ENCODE measurements around the gene LRFN3.
"Not testable (repeated sequence)": the region's sequence is repeated elsewhere in the genome, so short reads cannot be mapped to it uniquely, and the experiment has no call there.

The LRFN3 gene

GRCh38 chr19:35957411-35957810 lies 21.2 kb downstream of the LRFN3 start:
- not testable (repeated sequence) for H3K36me3 ChIP-seq (ENCODE audit: insufficient read depth, low read length); H3K4me1 ChIP-seq (ENCODE audit: insufficient read depth, low read length); H2AFZ ChIP-seq (ENCODE audit: low read depth, low read length); H3K9me3 ChIP-seq (ENCODE audit: low read length); H3K4me3 ChIP-seq (ENCODE audit: low read length)
- H3K27me3 ChIP-seq (ENCODE audit: insufficient read depth, low read length), result peaks cover 36% of the 10 kb centered on the region

- Histone ChIP-seq H2AFZ (ENCODE audit: low read depth, low read length) (no peak overlapping the region), H3K9me3 (ENCODE audit: low read length) (peaks cover 3% of the 10 kb centered on the region), H3K4me3 (ENCODE audit: low read length) (no peak overlapping the region), H3K36me3 (ENCODE audit: insufficient read depth, low read length) (no peaks in the 10 kb centered on the region), H3K4me1 (ENCODE audit: insufficient read depth, low read length) (no peaks in the 10 kb centered on the region), H3K27me3 (ENCODE audit: insufficient read depth, low read length) (peaks cover 36% of the 10 kb centered on the region)
These were observed 22.5 kb downstream of the LRFN3 start for GRCh38 chr19:35958660-35959039.

DNA sequence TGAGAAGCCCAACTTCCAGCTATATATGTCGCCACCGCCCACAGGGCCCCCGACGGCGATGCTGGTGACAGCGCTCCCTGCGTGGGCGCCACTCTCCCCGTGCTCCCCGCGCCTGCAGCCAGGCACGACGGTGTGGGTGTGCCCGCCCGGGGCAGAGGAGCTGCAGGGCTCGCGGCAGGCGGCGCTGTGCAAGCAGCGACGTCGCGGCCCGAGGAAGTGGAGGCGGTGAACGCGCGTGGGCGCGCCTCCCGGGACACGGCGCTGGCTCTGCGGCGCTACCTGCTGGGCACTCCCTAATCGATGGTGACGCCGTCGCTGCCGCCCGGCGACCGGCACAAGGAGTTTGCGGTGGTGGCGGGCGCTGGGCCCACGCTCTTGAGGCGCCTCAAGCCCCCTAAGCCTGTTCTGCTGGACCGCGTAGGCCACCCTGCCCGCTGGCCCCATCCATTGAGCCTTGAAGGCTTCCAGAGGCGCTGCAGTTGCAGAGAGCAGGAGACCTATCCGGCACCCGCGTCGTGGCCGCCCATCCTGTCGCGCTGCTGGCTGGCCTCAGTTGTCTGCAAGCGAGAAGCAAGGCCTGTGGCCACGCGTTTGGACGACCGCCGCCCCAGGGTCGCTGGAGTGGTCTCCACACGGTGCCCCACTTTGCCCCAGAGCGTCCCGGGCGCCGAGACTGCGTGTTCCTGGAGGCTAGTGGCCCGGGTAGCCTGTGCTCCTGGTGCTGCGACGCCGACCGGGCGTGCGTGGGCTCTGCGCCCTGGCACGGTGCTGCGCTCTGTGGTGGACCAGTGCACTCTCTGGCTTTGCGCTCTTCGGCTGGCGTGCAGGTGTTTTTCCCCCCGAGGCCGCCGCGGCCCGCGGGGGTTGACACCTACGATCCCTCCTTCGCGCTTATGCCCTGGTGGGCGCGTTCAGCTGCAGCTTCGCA lies 23.1 kb downstream of the LRFN3 start:
- Histone ChIP-seq H3K36me3 (ENCODE audit: insufficient read depth, low read length) (no peaks in the 10 kb centered on the region), H3K9me3 (ENCODE audit: low read length) (peaks cover 3% of the 10 kb centered on the region), H3K27me3 (ENCODE audit: insufficient read depth, low read length) (peaks cover 36% of the 10 kb centered on the region), H3K4me3 (ENCODE audit: low read length) (no peak overlapping the region), H2AFZ (ENCODE audit: low read depth, low read length) (no peak overlapping the region), H3K4me1 (ENCODE audit: insufficient read depth, low read length) (no peaks in the 10 kb centered on the region)

- H3K36me3 ChIP-seq (ENCODE audit: insufficient read depth, low read length), result no peaks in the 10 kb centered on the region
- H2AFZ ChIP-seq (ENCODE audit: low read depth, low read length), result no peak overlapping the region
- H3K27me3 ChIP-seq (ENCODE audit: insufficient read depth, low read length), result peaks cover 36% of the 10 kb centered on the region
- H3K4me1 ChIP-seq (ENCODE audit: insufficient read depth, low read length), result no peaks in the 10 kb centered on the region
- no peak overlapping the region for H3K4me3 ChIP-seq (ENCODE audit: low read length)
- H3K9me3 ChIP-seq (ENCODE audit: low read length), result peaks cover 3% of the 10 kb centered on the region
These were observed 23.8 kb downstream of the LRFN3 start for GRCh38 chr19:35959968-35960320.

DNA sequence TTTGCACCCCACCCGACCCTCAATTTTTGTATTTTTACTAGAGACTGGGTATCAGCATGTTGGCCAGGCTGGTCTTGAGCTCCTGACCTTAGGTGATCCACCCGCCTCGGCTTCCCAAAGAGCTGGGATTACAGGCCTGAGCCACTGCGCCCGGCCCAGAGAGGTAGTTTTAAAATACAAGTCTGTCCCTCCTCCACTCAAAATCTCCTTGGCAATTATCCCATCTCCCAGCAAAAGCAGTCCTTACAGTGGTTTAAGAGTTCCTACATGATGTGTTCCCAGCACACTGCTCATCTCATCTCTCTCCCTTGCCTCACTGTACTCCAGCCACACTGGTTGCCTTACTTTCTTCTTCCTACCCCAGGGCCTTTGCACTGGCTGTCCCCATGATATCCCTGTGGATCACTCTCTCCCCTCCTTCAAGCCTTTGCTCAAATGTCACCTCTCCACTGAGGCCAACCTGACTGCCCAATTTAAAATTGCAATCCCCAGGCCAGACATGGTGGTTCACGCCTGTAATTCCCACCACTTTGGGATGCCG lies 24.3 kb downstream of the LRFN3 start:
- H3K9me3 ChIP-seq (ENCODE audit: low read length), result peaks cover 3% of the 10 kb centered on the region
- H3K4me3 ChIP-seq (ENCODE audit: low read length), result no peak overlapping the region
- no peak overlapping the region for H2AFZ ChIP-seq (ENCODE audit: low read depth, low read length)
- no peaks in the 10 kb centered on the region for H3K4me1 ChIP-seq (ENCODE audit: insufficient read depth, low read length)
- H3K27me3 ChIP-seq (ENCODE audit: insufficient read depth, low read length), result peaks cover 36% of the 10 kb centered on the region
- H3K36me3 ChIP-seq (ENCODE audit: insufficient read depth, low read length), result no peaks in the 10 kb centered on the region

GRCh38 chr19:35963514-35963913 lies 27.3 kb downstream of the LRFN3 start:
- Histone ChIP-seq H3K27me3 (ENCODE audit: insufficient read depth, low read length) (peaks cover 21% of the 10 kb centered on the region), H3K4me1 (ENCODE audit: insufficient read depth, low read length) (no peaks in the 10 kb centered on the region)

DNA sequence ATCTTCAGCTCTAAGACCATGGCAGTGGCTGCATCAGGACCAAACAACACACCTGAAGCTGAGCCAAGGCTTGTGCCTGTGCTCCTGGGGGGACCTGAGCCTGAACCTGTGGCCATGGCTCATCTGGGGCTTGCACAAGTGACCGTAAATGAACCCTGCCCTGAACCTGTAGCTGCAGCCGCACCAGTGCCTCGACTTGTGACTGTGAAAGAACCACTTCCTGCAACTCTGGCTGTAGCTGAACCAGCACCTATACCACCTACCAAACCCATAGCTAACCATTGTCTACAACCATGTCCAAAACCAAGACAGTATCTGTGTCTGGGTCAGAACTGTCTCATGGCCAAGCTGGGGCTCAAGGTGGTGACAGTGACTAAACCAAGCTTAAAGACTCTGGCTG lies 30.6 kb downstream of the LRFN3 start:
- no peaks in the 10 kb centered on the region for H3K9me3 ChIP-seq (ENCODE audit: low read length)
- H3K4me1 ChIP-seq (ENCODE audit: insufficient read depth, low read length), result no peaks in the 10 kb centered on the region
- H2AFZ ChIP-seq (ENCODE audit: low read depth, low read length), result no peak overlapping the region
- no peak overlapping the region for H3K4me3 ChIP-seq (ENCODE audit: low read length)
- no peaks in the 10 kb centered on the region for H3K27me3 ChIP-seq (ENCODE audit: insufficient read depth, low read length)
- H3K36me3 ChIP-seq (ENCODE audit: insufficient read depth, low read length), result no peaks in the 10 kb centered on the region

More at GRCh38 chr19:35963514-35963913, 27.3 kb downstream of the LRFN3 start:
- no peak overlapping the region for H2AFZ ChIP-seq (ENCODE audit: low read depth, low read length)
- no peaks in the 10 kb centered on the region for H3K36me3 ChIP-seq (ENCODE audit: insufficient read depth, low read length)
- peaks cover 3% of the 10 kb centered on the region for H3K9me3 ChIP-seq (ENCODE audit: low read length)
- H3K4me3 ChIP-seq (ENCODE audit: low read length), result no peak overlapping the region

DNA sequence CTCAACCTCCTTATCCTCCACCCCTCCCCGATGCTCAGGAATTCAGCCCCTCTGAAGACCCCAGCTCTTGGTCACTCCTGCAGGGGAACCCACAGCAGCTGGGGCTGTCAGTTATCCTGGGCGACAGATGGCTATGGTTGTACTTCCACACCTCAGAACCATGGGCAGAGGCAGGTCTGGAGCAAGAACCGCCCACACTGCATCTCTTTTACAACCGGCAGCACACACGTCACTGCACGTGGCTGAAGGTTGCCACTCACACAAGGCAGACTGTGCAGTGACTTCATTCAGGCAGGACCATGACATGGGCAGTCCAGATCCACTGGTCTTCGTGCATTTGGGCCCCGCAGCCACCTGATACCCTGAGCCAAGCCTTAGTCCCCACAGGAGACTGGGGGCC lies 37.3 kb downstream of the LRFN3 start:
- Histone ChIP-seq H3K4me1 (ENCODE audit: insufficient read depth, low read length) (no peaks in the 10 kb centered on the region), H2AFZ (ENCODE audit: low read depth, low read length) (no peak overlapping the region), H3K9me3 (ENCODE audit: low read length) (no peaks in the 10 kb centered on the region), H3K4me3 (ENCODE audit: low read length) (no peak overlapping the region), H3K27me3 (ENCODE audit: insufficient read depth, low read length) (peaks cover 19% of the 10 kb centered on the region), H3K36me3 (ENCODE audit: insufficient read depth, low read length) (no peaks in the 10 kb centered on the region)

DNA sequence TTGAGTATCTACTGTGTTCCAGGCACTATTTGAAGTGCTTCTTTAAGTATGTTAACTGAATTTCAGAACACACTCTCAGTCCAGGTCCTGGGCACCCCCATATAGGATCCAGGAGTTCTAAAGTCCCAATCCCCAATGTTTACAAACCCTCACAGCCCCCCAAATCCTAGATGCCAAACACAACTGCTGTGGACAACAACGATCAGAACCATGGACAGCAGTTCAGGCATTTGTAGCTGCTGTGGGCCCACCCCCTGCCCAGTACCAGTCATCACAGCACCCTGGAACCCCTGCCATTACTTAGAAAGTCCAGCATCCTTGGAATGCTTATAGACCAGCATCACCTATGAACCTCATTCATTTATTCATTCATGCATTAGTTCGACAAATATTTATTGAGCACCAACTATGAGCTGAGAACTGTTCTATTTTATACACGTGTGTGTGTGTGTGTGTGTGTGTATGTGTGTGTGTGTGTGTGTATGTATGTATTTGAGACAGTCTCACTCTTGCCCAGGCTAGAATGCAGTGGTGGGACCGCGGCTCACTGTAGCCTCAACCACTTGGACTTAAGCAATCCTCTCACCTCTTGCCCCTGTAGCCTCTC lies 39.5 kb downstream of the LRFN3 start:
- H2AFZ ChIP-seq (ENCODE audit: low read depth, low read length), result no peak overlapping the region
- no peaks in the 10 kb centered on the region for H3K36me3 ChIP-seq (ENCODE audit: insufficient read depth, low read length)

DNA sequence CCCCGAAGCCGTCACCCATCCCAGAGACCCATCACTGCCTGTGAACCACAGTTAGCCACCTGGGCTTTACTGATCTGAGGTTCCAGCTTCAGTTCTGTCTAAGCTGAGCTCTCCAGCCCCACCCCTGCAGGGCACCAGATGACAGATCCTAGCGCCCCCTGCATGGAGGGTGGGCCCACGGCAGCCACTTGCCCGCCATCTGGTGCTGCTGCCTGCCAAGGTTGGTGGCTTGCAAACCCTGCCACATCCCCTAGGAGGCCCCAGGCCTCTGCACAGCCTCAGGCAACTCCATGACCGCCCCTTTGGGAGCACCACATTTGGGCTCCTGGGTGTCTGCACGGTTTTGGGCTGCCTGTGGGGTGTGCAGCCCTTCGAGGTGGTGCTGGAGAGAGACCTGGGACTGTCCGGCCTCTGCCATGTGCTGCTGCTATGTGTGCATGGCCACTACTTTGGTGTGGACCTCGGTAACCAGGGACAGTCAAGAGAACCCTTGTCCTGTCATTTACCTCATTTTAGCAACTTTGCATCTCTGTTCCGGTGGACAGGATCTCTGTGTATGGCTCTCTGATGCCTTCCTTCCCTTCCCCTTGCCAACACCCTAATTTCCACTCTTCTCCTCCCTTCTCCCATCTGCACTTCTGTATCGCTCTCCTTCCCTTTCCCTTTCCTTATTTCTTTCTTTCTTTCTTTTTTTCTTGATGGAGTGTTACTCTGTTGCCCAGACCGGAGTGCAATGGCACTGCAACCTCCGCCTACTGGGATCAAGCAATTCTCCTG lies 41.5 kb downstream of the LRFN3 start:
- Histone ChIP-seq H3K4me1 (ENCODE audit: insufficient read depth, low read length) (no peaks in the 10 kb centered on the region), H3K9me3 (ENCODE audit: low read length) (no peaks in the 10 kb centered on the region), H3K27me3 (ENCODE audit: insufficient read depth, low read length) (peaks cover 25% of the 10 kb centered on the region), H3K4me3 (ENCODE audit: low read length) (no peak overlapping the region), H3K36me3 (ENCODE audit: insufficient read depth, low read length) (no peaks in the 10 kb centered on the region), H2AFZ (ENCODE audit: low read depth, low read length) (no peak overlapping the region)

More for the DNA sequence above, 39.5 kb downstream of the LRFN3 start:
- Histone ChIP-seq H3K4me3 (ENCODE audit: low read length) (no peak overlapping the region), H3K4me1 (ENCODE audit: insufficient read depth, low read length) (no peaks in the 10 kb centered on the region), H3K27me3 (ENCODE audit: insufficient read depth, low read length) (peaks cover 25% of the 10 kb centered on the region), H3K9me3 (ENCODE audit: low read length) (no peaks in the 10 kb centered on the region)

GRCh38 chr19:35978271-35978670 lies 42.1 kb downstream of the LRFN3 start:
- Histone ChIP-seq H3K27me3 (ENCODE audit: insufficient read depth, low read length) (peaks cover 25% of the 10 kb centered on the region), H3K9me3 (ENCODE audit: low read length) (no peaks in the 10 kb centered on the region), H3K36me3 (ENCODE audit: insufficient read depth, low read length) (no peaks in the 10 kb centered on the region), H2AFZ (ENCODE audit: low read depth, low read length) (no peak overlapping the region), H3K4me3 (ENCODE audit: low read length) (no peak overlapping the region), H3K4me1 (ENCODE audit: insufficient read depth, low read length) (no peaks in the 10 kb centered on the region)

DNA sequence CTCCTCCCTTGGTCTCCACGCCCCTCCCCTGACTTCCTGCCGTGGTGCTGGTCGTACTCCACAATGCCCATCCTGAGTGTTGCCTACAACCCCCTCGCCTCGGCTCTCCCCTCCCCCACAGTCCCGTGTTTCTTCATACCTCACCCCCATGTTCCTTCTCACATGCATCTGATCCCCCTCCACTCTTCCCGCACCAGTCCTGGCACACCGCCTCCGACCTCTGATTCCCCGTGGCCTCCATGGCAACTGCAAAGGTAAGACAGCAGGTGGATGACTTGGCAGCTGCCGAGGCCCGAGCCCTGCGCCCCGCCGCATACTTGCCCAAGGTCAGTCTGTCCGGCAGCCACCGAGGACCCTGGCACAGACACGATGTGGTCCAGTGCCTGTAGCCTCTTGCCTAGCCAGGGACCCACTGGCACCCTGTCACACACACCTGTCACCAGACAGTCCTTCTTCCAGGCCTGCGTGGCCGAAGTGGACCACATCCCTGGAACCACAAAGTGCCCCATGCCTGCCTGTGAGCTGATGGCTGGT lies 42.7 kb downstream of the LRFN3 start:
- H3K36me3 ChIP-seq (ENCODE audit: insufficient read depth, low read length), result no peaks in the 10 kb centered on the region

GRCh38 chr19:35980997-35981396 lies 44.8 kb downstream of the LRFN3 start:
- not testable (repeated sequence) for H3K4me3 ChIP-seq (ENCODE audit: low read length)
- peaks cover 24% of the 10 kb centered on the region for H3K27me3 ChIP-seq (ENCODE audit: insufficient read depth, low read length)

More for the DNA sequence above, 42.7 kb downstream of the LRFN3 start:
- Histone ChIP-seq H3K9me3 (ENCODE audit: low read length) (no peaks in the 10 kb centered on the region), H3K27me3 (ENCODE audit: insufficient read depth, low read length) (peaks cover 21% of the 10 kb centered on the region), H3K4me1 (ENCODE audit: insufficient read depth, low read length) (no peaks in the 10 kb centered on the region), H2AFZ (ENCODE audit: low read depth, low read length) (no peak overlapping the region), H3K4me3 (ENCODE audit: low read length) (no peak overlapping the region)

More at GRCh38 chr19:35980997-35981396, 44.8 kb downstream of the LRFN3 start:
- not testable (repeated sequence) for H3K4me1 ChIP-seq (ENCODE audit: insufficient read depth, low read length); H2AFZ ChIP-seq (ENCODE audit: low read depth, low read length); H3K9me3 ChIP-seq (ENCODE audit: low read length); H3K36me3 ChIP-seq (ENCODE audit: insufficient read depth, low read length)

Measured in neuron (in vitro differentiated cells).